DOHH2 (cell line): Measurements from ENCODE around the gene BRD3.

ENCODE experiments used
- H3F3A ChIP-seq: fragments of 200-600 bp; sonication (generic), shearing (Covaris generic); 2 replicates; pipeline ENCODE4 v1.6.0; 2016; ENCODE audit warnings: antibody characterized with exemption, mild to moderate bottlenecking; ENCODE audit not compliant: control insufficient read depth, insufficient read depth
- H3K27ac ChIP-seq: fragments of 200-600 bp; sonication (generic); 2 replicates; pipeline ENCODE4 v1.5.1; 2014; ENCODE audit warnings: low read depth, mild to moderate bottlenecking, low read length, moderate library complexity
- H3K27me3 ChIP-seq: fragments of 200-600 bp; sonication (generic); 2 replicates; pipeline ENCODE4 v1.6.1; 2014; ENCODE audit warnings: mild to moderate bottlenecking, low read length, mixed read lengths; ENCODE audit not compliant: control insufficient read depth
- H3K36me3 ChIP-seq: fragments of 200-600 bp; sonication (generic); 2 replicates; pipeline ENCODE4 v1.6.1; 2014; ENCODE audit warnings: mild to moderate bottlenecking, low read length, moderate library complexity, mixed read lengths; ENCODE audit not compliant: control insufficient read depth
- H3K4me1 ChIP-seq: fragments of 200-600 bp; sonication (generic); 2 replicates; pipeline ENCODE4 v1.6.1; 2014; ENCODE audit warnings: mild to moderate bottlenecking, low read length, mixed read lengths; ENCODE audit not compliant: control insufficient read depth
- H3K4me2 ChIP-seq: fragments of 200-600 bp; sonication (generic); 2 replicates; pipeline ENCODE4 v1.6.0; 2014; ENCODE audit warnings: mild to moderate bottlenecking, low read length, moderate library complexity
- H3K4me3 ChIP-seq: fragments of 200-600 bp; sonication (generic); 2 replicates; pipeline ENCODE4 v1.5.1; 2014; ENCODE audit warnings: mild to moderate bottlenecking, low read length, mixed read lengths
- H3K79me2 ChIP-seq: fragments of 200-600 bp; sonication (generic); 2 replicates; pipeline ENCODE4 v1.6.1; 2014; ENCODE audit warnings: mild to moderate bottlenecking, low read length, mixed read lengths; ENCODE audit not compliant: control insufficient read depth
- H3K9me2 ChIP-seq: fragments of 200-600 bp; sonication (generic); replicated peaks from 2 replicates; pipeline ENCODE4 v1.6.1; 2014; ENCODE audit warnings: mild to moderate bottlenecking, low read length, mixed read lengths; ENCODE audit not compliant: control insufficient read depth
- H3K9me3 ChIP-seq: fragments of 200-600 bp; sonication (generic); 2 replicates; pipeline ENCODE4 v1.6.1; 2014; ENCODE audit warnings: antibody characterized with exemption, low read length, mixed read lengths; ENCODE audit not compliant: control insufficient read depth, insufficient read depth
- H4K20me1 ChIP-seq: fragments of 200-600 bp; sonication (generic); 2 replicates; pipeline ENCODE4 v1.6.0; 2014; ENCODE audit warnings: low read depth, mild to moderate bottlenecking, antibody characterized with exemption, low read length, moderate library complexity; ENCODE audit not compliant: control insufficient read depth, insufficient read depth
- EZH2phosphoT487 ChIP-seq: fragments of 200-600 bp; sonication (generic); IDR thresholded peaks from 2 replicates; pipeline ENCODE4 v1.6.1; 2017; ENCODE audit warnings: borderline replicate concordance, mild to moderate bottlenecking, antibody characterized with exemption, low read length, moderate library complexity, mixed read lengths
- TF ChIP-seq, protein P1 (sequence below): fragments of 200-600 bp; sonication (generic); IDR thresholded peaks from one replicate; pipeline ENCODE4 v1.5.1; 2014; ENCODE audit warnings: antibody characterized with exemption, mild to moderate bottlenecking, low read depth, low read length; ENCODE audit not compliant: poor library complexity, severe bottlenecking

The BRD3 gene

DNA sequence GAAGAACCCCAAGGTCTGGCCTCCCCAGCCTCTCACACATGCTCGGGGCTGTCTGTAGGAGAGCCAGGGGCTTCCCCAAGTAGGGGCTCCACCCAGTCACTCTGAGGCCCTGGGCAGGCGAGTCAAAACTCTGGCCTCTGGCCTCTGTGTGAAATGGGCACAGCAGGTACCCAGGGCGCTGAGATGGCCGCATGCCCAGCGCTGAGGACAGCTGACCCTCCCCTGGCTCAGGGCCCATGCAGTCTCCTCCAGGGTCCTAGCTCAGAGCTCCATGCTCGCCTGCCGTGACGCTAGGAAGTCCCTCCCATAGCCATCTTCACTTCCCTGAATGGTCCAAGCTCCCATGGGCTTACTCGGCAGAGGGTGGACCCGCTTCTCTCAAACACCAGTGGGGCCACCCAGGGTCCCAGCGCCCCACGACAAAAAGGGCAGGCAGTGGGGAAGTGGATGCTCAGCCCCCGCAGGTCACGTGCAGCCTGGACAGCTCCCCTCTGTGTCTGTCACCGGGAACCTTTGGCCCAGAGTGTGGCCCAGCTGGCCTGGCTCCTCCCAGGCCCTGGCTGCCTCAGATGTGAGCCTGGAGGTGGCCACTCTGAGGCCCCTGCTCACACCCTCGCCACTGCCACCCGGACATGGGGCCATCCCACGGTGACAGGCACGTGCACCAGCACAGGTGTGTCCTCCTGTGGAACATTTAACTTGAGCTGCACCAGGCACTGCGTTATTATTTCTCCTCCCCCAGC lies 63.5 kb downstream of the BRD3 start:
- TF ChIP-seq EZH2phosphoT487: no peak
- TF ChIP-seq, protein P1, sequence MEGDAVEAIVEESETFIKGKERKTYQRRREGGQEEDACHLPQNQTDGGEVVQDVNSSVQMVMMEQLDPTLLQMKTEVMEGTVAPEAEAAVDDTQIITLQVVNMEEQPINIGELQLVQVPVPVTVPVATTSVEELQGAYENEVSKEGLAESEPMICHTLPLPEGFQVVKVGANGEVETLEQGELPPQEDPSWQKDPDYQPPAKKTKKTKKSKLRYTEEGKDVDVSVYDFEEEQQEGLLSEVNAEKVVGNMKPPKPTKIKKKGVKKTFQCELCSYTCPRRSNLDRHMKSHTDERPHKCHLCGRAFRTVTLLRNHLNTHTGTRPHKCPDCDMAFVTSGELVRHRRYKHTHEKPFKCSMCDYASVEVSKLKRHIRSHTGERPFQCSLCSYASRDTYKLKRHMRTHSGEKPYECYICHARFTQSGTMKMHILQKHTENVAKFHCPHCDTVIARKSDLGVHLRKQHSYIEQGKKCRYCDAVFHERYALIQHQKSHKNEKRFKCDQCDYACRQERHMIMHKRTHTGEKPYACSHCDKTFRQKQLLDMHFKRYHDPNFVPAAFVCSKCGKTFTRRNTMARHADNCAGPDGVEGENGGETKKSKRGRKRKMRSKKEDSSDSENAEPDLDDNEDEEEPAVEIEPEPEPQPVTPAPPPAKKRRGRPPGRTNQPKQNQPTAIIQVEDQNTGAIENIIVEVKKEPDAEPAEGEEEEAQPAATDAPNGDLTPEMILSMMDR: no peak
- Histone ChIP-seq H3K79me2 (no peaks in the 10 kb centered on the region), H3K9me2 (no peaks in the 10 kb centered on the region), H4K20me1 (no peaks in the 10 kb centered on the region), H3F3A (no peaks in the 10 kb centered on the region), H3K4me1 (peaks cover 14% of the 10 kb centered on the region), H3K27me3 (peaks cover 10% of the 10 kb centered on the region), H3K9me3 (no peaks in the 10 kb centered on the region), H3K27ac (no peak overlapping the region), H3K36me3 (no peaks in the 10 kb centered on the region), H3K4me2 (no peak overlapping the region), H3K4me3 (no peak overlapping the region)

- Histone ChIP-seq H3K9me2 (no peaks in the 10 kb centered on the region), H3K9me3 (no peaks in the 10 kb centered on the region), H3K4me3 (no peak overlapping the region), H3K36me3 (no peaks in the 10 kb centered on the region), H3K4me2 (no peak overlapping the region), H3F3A (no peaks in the 10 kb centered on the region), H4K20me1 (no peaks in the 10 kb centered on the region), H3K27ac (no peak overlapping the region), H3K4me1 (peaks cover 14% of the 10 kb centered on the region), H3K79me2 (no peaks in the 10 kb centered on the region), H3K27me3 (no peaks in the 10 kb centered on the region)
- TF ChIP-seq, protein P1: no peak
- no peak for TF ChIP-seq EZH2phosphoT487
These were observed 64.6 kb downstream of the BRD3 start for GRCh38 chr9:134003237-134003636.

GRCh38 chr9:134002796-134003195 lies 65.0 kb downstream of the BRD3 start:
- Histone ChIP-seq H3K36me3 (no peaks in the 10 kb centered on the region), H3K4me3 (no peak overlapping the region), H3K9me3 (no peaks in the 10 kb centered on the region), H3K9me2 (no peaks in the 10 kb centered on the region), H3K27ac (no peak overlapping the region), H3K79me2 (no peaks in the 10 kb centered on the region), H3F3A (no peaks in the 10 kb centered on the region), H3K27me3 (no peaks in the 10 kb centered on the region), H4K20me1 (no peaks in the 10 kb centered on the region), H3K4me2 (no peak overlapping the region), H3K4me1 (peaks cover 14% of the 10 kb centered on the region)
- no peak for TF ChIP-seq EZH2phosphoT487
- TF ChIP-seq, protein P1: no peak
